Neural progenitor cell (in vitro differentiated cells): ENCODE data around the gene SLC12A9.

Experiments
- CTCF ChIP-seq: fragments of 200-600 bp; sonication (generic); IDR thresholded peaks from 2 replicates; pipeline ENCODE4 v1.5.1; 2017; ENCODE audit warnings: antibody characterized with exemption, mild to moderate bottlenecking
- EZH2 ChIP-seq: fragments of 200-600 bp; sonication (generic); IDR thresholded peaks from 2 replicates; pipeline ENCODE4 v1.6.1; 2017; ENCODE audit warnings: antibody characterized with exemption, mild to moderate bottlenecking, moderate library complexity

GRCh38 chr7:100863406-100863950 is 11.0 kb downstream of the SLC12A9 start:
- TF ChIP-seq EZH2 (no peak), CTCF (no peak)
